ENCODE data around the gene FAM78B.

DNA sequence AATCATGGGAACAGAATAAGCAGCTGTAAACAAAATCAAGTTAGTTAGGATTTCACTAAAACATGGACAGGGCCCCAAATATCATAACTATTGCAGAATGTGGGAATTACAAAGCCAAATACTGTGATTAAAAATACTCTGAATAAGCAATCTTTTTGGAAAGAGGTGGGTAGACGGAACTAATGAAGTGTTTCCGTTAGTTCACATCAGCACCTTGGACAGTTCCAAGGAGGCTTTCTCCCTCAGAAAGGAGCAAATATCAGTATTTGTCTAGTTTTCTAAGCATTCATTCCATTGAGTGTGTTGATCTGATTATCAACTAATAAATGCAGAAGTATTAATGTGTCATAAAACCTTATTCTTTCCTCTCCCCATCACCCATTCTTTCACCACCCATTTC, 97.4 kb downstream of the FAM78B start:
- TF ChIP-seq CTCF (IDR thresholded peaks at IDR 0.05; ENCODE audit: borderline replicate concordance, extremely low read depth, low read length, poor library complexity, severe bottlenecking) (no peak), EZH2 (IDR thresholded peaks at IDR 0.05; ENCODE audit: borderline replicate concordance, low read depth, low read length, severe bottlenecking) (no peak)

Measured in DND-41 (cell line).